Ishikawa (cell line): Measurements from ENCODE around the gene MRPS23.

ENCODE experiments used
- CEBPB ChIP-seq: IDR thresholded peaks from 2 replicates; pipeline ENCODE4 v1.6.1; 2012
- CREB1 ChIP-seq: IDR thresholded peaks from 2 replicates; pipeline ENCODE4 v1.6.1; 2012; ENCODE audit warnings: low read depth
- EGR1 ChIP-seq: IDR thresholded peaks from 2 replicates; pipeline ENCODE4 v1.6.1; 2012
- EP300 ChIP-seq: IDR thresholded peaks from 2 replicates; pipeline ENCODE4 v1.6.1; 2012; ENCODE audit warnings: borderline replicate concordance
- FOXM1 ChIP-seq: IDR thresholded peaks from 2 replicates; pipeline ENCODE4 v1.6.1; 2012; ENCODE audit warnings: low read depth, borderline replicate concordance
- MAX ChIP-seq: IDR thresholded peaks from 2 replicates; pipeline ENCODE4 v1.6.1; 2012
- NFIC ChIP-seq: IDR thresholded peaks from 2 replicates; pipeline ENCODE4 v1.6.1; 2012
- RAD21 ChIP-seq: IDR thresholded peaks from 2 replicates; pipeline ENCODE4 v1.6.1; 2012; ENCODE audit warnings: low read depth
- TAF1 ChIP-seq: IDR thresholded peaks from 2 replicates; pipeline ENCODE4 v1.6.1; 2012; ENCODE audit warnings: low read depth, mild to moderate bottlenecking
- TCF12 ChIP-seq: IDR thresholded peaks from 2 replicates; pipeline ENCODE4 v1.6.1; 2012; ENCODE audit warnings: low read depth
- TEAD4 ChIP-seq: IDR thresholded peaks from 2 replicates; pipeline ENCODE4 v1.6.1; 2012
- YY1 ChIP-seq: IDR thresholded peaks from 2 replicates; pipeline ENCODE4 v1.6.1; 2012; ENCODE audit warnings: low read depth
- ZBTB7A ChIP-seq: IDR thresholded peaks from 2 replicates; pipeline ENCODE4 v1.6.1; 2012; ENCODE audit warnings: low read depth
- TF ChIP-seq, protein P1 (sequence below): IDR thresholded peaks from 2 replicates; pipeline ENCODE4 v1.6.1; 2012
- TF ChIP-seq, protein P2 (sequence below): IDR thresholded peaks from 2 replicates; pipeline ENCODE4 v1.6.1; 2012; ENCODE audit warnings: low read depth, mild to moderate bottlenecking

MRPS23 gene

DNA sequence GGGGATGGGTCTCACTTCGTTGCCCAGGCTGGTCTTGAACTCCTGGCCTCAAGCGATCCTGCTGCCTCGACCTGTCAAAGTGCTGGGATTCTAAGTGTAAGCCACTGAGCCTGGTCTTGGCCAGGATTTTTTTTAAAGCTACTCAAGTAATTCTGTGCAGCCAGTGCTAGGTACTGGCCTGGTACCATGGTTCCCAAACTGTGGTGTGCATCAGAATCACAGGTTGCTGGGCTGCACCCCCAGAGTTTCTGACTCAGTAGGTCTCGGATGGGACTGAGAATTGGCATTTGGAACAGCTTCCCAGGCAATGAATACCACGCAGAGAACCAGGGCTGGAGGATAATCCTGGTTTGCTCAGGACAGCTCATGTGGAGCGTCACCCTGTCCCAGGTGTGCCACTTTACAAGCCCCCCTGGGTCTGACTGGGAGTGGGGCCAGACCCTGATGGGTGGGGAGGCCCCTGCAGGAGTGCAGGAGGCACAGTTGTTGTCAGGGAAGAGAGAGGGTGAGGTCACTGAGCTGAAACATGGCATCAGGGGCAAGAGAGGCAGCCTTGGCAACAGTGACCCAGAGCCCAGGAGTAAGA lies 10.7 kb upstream of the MRPS23 start:
- TF ChIP-seq CREB1: no peak; the same call in 1 of the 2 replicates
- TF ChIP-seq ZBTB7A: no peak
- TF ChIP-seq RAD21: no peak; the same call in 1 of the 2 replicates
- TF ChIP-seq NFIC: peak; percentile 92
- TF ChIP-seq TAF1: no peak
- TF ChIP-seq, protein P1, sequence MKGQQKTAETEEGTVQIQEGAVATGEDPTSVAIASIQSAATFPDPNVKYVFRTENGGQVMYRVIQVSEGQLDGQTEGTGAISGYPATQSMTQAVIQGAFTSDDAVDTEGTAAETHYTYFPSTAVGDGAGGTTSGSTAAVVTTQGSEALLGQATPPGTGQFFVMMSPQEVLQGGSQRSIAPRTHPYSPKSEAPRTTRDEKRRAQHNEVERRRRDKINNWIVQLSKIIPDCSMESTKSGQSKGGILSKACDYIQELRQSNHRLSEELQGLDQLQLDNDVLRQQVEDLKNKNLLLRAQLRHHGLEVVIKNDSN: no peak
- peak; percentile 98 for TF ChIP-seq TCF12
- TF ChIP-seq CEBPB: no peak
- no peak for TF ChIP-seq EP300
- TF ChIP-seq EGR1: no peak
- peak; percentile 49 for TF ChIP-seq TEAD4
- TF ChIP-seq, protein P2, sequence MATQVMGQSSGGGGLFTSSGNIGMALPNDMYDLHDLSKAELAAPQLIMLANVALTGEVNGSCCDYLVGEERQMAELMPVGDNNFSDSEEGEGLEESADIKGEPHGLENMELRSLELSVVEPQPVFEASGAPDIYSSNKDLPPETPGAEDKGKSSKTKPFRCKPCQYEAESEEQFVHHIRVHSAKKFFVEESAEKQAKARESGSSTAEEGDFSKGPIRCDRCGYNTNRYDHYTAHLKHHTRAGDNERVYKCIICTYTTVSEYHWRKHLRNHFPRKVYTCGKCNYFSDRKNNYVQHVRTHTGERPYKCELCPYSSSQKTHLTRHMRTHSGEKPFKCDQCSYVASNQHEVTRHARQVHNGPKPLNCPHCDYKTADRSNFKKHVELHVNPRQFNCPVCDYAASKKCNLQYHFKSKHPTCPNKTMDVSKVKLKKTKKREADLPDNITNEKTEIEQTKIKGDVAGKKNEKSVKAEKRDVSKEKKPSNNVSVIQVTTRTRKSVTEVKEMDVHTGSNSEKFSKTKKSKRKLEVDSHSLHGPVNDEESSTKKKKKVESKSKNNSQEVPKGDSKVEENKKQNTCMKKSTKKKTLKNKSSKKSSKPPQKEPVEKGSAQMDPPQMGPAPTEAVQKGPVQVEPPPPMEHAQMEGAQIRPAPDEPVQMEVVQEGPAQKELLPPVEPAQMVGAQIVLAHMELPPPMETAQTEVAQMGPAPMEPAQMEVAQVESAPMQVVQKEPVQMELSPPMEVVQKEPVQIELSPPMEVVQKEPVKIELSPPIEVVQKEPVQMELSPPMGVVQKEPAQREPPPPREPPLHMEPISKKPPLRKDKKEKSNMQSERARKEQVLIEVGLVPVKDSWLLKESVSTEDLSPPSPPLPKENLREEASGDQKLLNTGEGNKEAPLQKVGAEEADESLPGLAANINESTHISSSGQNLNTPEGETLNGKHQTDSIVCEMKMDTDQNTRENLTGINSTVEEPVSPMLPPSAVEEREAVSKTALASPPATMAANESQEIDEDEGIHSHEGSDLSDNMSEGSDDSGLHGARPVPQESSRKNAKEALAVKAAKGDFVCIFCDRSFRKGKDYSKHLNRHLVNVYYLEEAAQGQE: no peak
- TF ChIP-seq MAX: no peak
- no peak for TF ChIP-seq YY1
- TF ChIP-seq FOXM1: no peak

DNA sequence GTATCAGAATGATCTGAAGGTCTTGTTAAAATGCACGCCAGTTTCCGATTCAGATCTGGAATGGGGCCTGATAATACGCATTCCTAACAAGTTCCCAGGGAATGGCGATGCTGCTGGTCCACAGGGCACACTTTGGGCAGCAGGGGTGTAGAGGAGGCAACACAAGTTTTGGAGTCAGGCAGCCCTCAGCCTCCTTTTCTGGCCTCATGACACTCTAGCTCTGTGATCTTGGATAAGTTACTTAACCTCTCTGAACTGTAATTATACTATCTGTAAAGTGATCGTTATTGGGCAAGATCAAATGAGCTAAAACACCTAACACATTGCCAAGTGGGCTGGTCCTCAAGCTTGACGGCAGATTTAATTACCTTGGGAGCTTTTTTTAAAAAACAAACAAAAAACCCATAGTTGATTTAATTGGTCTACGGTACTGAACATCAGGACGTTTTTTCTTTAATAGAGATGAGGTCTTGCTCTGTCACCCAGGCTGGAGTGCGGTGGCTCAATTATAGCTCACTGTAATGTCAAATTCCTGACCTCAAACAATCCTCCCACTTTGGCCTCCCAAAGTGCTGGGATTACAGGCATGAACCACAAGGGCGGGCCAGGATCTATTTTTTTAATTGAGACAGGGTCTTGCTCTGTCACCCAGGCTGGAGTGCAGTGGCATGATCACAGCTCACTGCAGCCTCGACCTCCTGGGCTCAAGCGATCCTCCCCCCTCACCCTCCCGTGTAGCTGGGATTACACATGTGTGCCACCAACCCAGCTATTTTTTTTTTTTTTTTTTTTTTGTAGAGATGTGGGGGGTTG lies 10.0 kb upstream of the MRPS23 start:
- TF ChIP-seq NFIC: peak; percentile 14; the same call in 1 of the 2 replicates
- TF ChIP-seq CEBPB: 0 out of 2 replicates have a peak, but pooled peaks have one; percentile 2
- TF ChIP-seq MAX: no peak
- TF ChIP-seq TEAD4: peak; percentile 38; the same call in 1 of the 2 replicates
- TF ChIP-seq EP300: peak; percentile 40; the same call in 1 of the 2 replicates

DNA sequence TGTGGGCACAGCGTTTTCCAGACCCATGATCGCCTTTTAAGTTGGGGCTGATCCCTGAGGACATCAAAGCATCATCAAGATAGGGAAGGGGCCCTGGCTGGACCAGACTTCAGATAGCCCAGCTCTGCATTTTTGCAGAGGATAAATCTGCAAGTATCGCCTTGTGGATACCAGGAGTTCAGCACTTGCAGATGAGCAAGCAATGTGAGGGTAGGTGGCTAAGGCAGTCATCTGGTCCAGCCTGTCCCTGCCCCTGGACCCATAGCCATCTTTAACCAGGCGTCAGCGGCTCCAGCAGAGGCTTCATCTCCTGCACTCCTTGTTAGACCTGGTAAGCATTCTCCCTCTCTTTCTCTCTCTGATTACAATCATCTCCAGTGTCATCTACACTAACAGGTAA lies 9.0 kb upstream of the MRPS23 start:
- TF ChIP-seq CREB1: no peak
- no peak for TF ChIP-seq TEAD4
- no peak for TF ChIP-seq ZBTB7A
- no peak for TF ChIP-seq EGR1
- no peak for TF ChIP-seq MAX
- TF ChIP-seq CEBPB: no peak
- TF ChIP-seq YY1: no peak
- TF ChIP-seq TCF12: no peak
- TF ChIP-seq EP300: no peak
- TF ChIP-seq RAD21: no peak
- no peak for TF ChIP-seq NFIC
- no peak for TF ChIP-seq TAF1
- no peak for TF ChIP-seq FOXM1
- TF ChIP-seq, protein P1: no peak
- TF ChIP-seq, protein P2: no peak

GRCh38 chr17:57856792-57857620 lies 7.2 kb upstream of the MRPS23 start:
- no peak for TF ChIP-seq TCF12
- TF ChIP-seq FOXM1: no peak
- TF ChIP-seq ZBTB7A: no peak
- no peak for TF ChIP-seq EGR1
- TF ChIP-seq, protein P1: no peak
